H1 (cell line): ENCODE measurements around the gene CKLF. TPM values are rescaled to one million over a fixed set of nuclear protein-coding genes. Genes with fewer than 3 reads are reported as not detected.

Experiments
- CTCF ChIA-PET: fragments of 300-600 bp; sonication (Branson Sonifier 250); formaldehyde crosslinking; loops from one replicate; lab custom pipeline; 2021; ENCODE audit not compliant: partially characterized antibody; lab: Charles Lee
- POLR2A ChIA-PET: fragments of 300-600 bp; sonication (Branson Sonifier 250); formaldehyde crosslinking; loops from one replicate; lab custom pipeline; 2021; ENCODE audit warnings: inconsistent platforms; ENCODE audit not compliant: partially characterized antibody; lab: Charles Lee
- DNase-seq, 2 experiments: peaks; one replicate each; pipeline versions ENCODE4 v3.0.0 to v3.0.0-alpha.2; 2010 to 2022; ENCODE audit warnings: low spot score in 2 of 2, low read depth in 1 of 2, mixed read lengths in 1 of 2
- FAIRE-seq: peaks from 2 replicates; lab custom pipeline; 2011; peaks lifted over from hg19 to GRCh38; lab: Jason Lieb, UNC
- H2AFZ ChIP-seq: 2 replicates; pipeline ENCODE4 v1.8.1; 2012; ENCODE audit warnings: low read length, inconsistent platforms
- H2AK5ac ChIP-seq: 2 replicates; pipeline ENCODE4 v1.6.1; 2013; ENCODE audit warnings: low read depth, low read length
- H2BK120ac ChIP-seq: replicated peaks from 2 replicates; pipeline ENCODE3; 2013; ENCODE audit warnings: low read depth, low read length, inconsistent platforms
- H2BK12ac ChIP-seq: 2 replicates; pipeline ENCODE4 v1.6.1; 2013; ENCODE audit warnings: low read depth, low read length
- H2BK15ac ChIP-seq: 2 replicates; pipeline ENCODE4 v1.6.1; 2013; ENCODE audit warnings: low read length
- H2BK20ac ChIP-seq: 2 replicates; pipeline ENCODE4 v1.6.1; 2013; ENCODE audit warnings: low read length
- H2BK5ac ChIP-seq: 2 replicates; pipeline ENCODE4 v1.6.1; 2013; ENCODE audit warnings: low read depth, low read length
- H3K14ac ChIP-seq: 2 replicates; pipeline ENCODE4 v1.6.1; 2013; ENCODE audit warnings: inconsistent platforms; ENCODE audit not compliant: insufficient read length
- H3K18ac ChIP-seq: 2 replicates; pipeline ENCODE4 v1.6.1; 2013; ENCODE audit warnings: low read length; ENCODE audit errors: extremely low read depth
- H3K23ac ChIP-seq: 2 replicates; pipeline ENCODE4 v1.6.1; 2013; ENCODE audit warnings: inconsistent platforms; ENCODE audit not compliant: insufficient read length
- H3K23me2 ChIP-seq: 2 replicates; pipeline ENCODE4 v1.6.1; 2013; ENCODE audit warnings: low read depth, low read length
- H3K27ac ChIP-seq: 2 replicates; pipeline ENCODE4 v1.6.1; 2011; ENCODE audit warnings: low read depth, low read length, inconsistent platforms
- H3K27me3 ChIP-seq, 4 experiments: replicated peaks in 1 of 4; 1 replicate in 1 of 4; 2 replicates in 3 of 4; pipeline versions ENCODE4 v1.6.1 to v1.8.1; 2011 to 2013; ENCODE audit warnings: low read length in 3 of 4, mild to moderate bottlenecking in 3 of 4, inconsistent platforms in 2 of 4, mixed read lengths in 2 of 4, moderate library complexity in 1 of 4; ENCODE audit not compliant: control insufficient read depth in 3 of 4, insufficient read depth in 3 of 4; ENCODE audit errors: extremely low read depth in 1 of 4
- H3K36me3 ChIP-seq, 4 experiments: 2 replicates each; pipeline versions ENCODE4 v1.6.1 to v1.8.1; 2011 to 2013; ENCODE audit warnings: mild to moderate bottlenecking in 4 of 4, low read length in 3 of 4, moderate library complexity in 2 of 4, control low read depth in 1 of 4, inconsistent platforms in 1 of 4; ENCODE audit not compliant: insufficient read depth in 4 of 4, control insufficient read depth in 2 of 4
- H3K4ac ChIP-seq: replicated peaks from 2 replicates; pipeline ENCODE3; 2013; ENCODE audit warnings: low read length, low read depth, mixed read lengths, inconsistent platforms; ENCODE audit not compliant: insufficient read length
- H3K4me1 ChIP-seq, 4 experiments: replicated peaks in 1 of 4; 1 replicate in 1 of 4; 2 replicates in 3 of 4; pipeline versions ENCODE4 v1.6.1 to v1.8.1; 2011 to 2013; ENCODE audit warnings: low read length in 3 of 4, inconsistent platforms in 2 of 4, mixed read lengths in 1 of 4; ENCODE audit not compliant: insufficient read depth in 4 of 4, control insufficient read depth in 3 of 4
- H3K4me2 ChIP-seq, 2 experiments: 2 replicates each; pipeline versions ENCODE4 v1.6.1 to v1.8.1; 2011 to 2013; ENCODE audit warnings: low read depth in 2 of 2, low read length in 2 of 2, control low read depth in 1 of 2, inconsistent platforms in 1 of 2, mild to moderate bottlenecking in 1 of 2; ENCODE audit not compliant: insufficient read depth in 1 of 2
- H3K4me3 ChIP-seq, 4 experiments: fragments of 200-600, 300-600 bp in 1 of 4; sonication (generic), shearing (Covaris generic), sonication (Bioruptor Twin) in 1 of 4; 2 replicates each; pipeline versions ENCODE4 v1.5.1 to v1.8.1; 2011 to 2016; ENCODE audit warnings: low read length in 4 of 4, low read depth in 3 of 4, control low read depth in 2 of 4, inconsistent platforms in 2 of 4, mild to moderate bottlenecking in 2 of 4, mixed read lengths in 1 of 4, moderate library complexity in 1 of 4; ENCODE audit not compliant: insufficient read depth in 2 of 4; ENCODE audit errors: extremely low read depth in 1 of 4
- H3K56ac ChIP-seq: replicated peaks from 2 replicates; pipeline ENCODE3; 2013; ENCODE audit warnings: low read depth, mild to moderate bottlenecking, mixed read lengths, low read length, inconsistent platforms; ENCODE audit not compliant: insufficient read length
- H3K79me1 ChIP-seq: 2 replicates; pipeline ENCODE4 v1.6.1; 2013; ENCODE audit warnings: low read depth, low read length, control low read depth
- H3K79me2 ChIP-seq, 2 experiments: 2 replicates each; pipeline versions ENCODE4 v1.6.1 to v1.8.1; 2012 to 2013; ENCODE audit warnings: low read length in 2 of 2, mild to moderate bottlenecking in 2 of 2, inconsistent platforms in 1 of 2; ENCODE audit not compliant: insufficient read depth in 2 of 2, control insufficient read depth in 1 of 2
- H3K9ac ChIP-seq, 4 experiments: replicated peaks in 1 of 4; 1 replicate in 1 of 4; 2 replicates in 3 of 4; pipeline versions ENCODE4 v1.6.1 to v1.8.1; 2011 to 2013; ENCODE audit warnings: low read depth in 3 of 4, low read length in 3 of 4, control low read depth in 2 of 4, mild to moderate bottlenecking in 2 of 4, moderate library complexity in 2 of 4, inconsistent platforms in 1 of 4; ENCODE audit errors: extremely low read depth in 1 of 4
- H3K9me3 ChIP-seq, 2 experiments: 2 replicates each; pipeline versions ENCODE4 v1.6.1 to v1.8.1; 2012 to 2013; ENCODE audit warnings: mild to moderate bottlenecking in 2 of 2, moderate library complexity in 2 of 2, control low read depth in 1 of 2, inconsistent platforms in 1 of 2, low read depth in 1 of 2, low read length in 1 of 2, mixed read lengths in 1 of 2; ENCODE audit not compliant: insufficient read depth in 2 of 2
- H4K20me1 ChIP-seq, 2 experiments: replicated peaks in 1 of 2; 2 replicates each; pipeline versions ENCODE3 to v1.8.1; 2011 to 2013; ENCODE audit warnings: inconsistent platforms in 2 of 2, low read length in 2 of 2, mild to moderate bottlenecking in 1 of 2; ENCODE audit not compliant: insufficient read depth in 2 of 2, control insufficient read depth in 1 of 2
- H4K5ac ChIP-seq: 2 replicates; pipeline ENCODE4 v1.6.1; 2013; ENCODE audit warnings: low read length, low read depth, mixed read lengths, inconsistent platforms; ENCODE audit not compliant: insufficient read length
- H4K8ac ChIP-seq: 2 replicates; pipeline ENCODE4 v1.8.0; 2013; ENCODE audit warnings: mild to moderate bottlenecking, moderate library complexity, low read length, inconsistent platforms; ENCODE audit not compliant: insufficient read depth; ENCODE audit errors: extremely low read depth
- H4K91ac ChIP-seq: replicated peaks from 2 replicates; pipeline ENCODE3; 2013; ENCODE audit warnings: low read length, mixed read lengths, inconsistent platforms; ENCODE audit not compliant: insufficient read length
- CBX8 ChIP-seq: fragments of 300-800, 300-1000 bp; sonication (generic); IDR thresholded peaks from 2 replicates; pipeline ENCODE4 v1.7.1; 2016; ENCODE audit warnings: low read depth, low read length, borderline replicate concordance
- CHD2 ChIP-seq: IDR thresholded peaks from 2 replicates; pipeline ENCODE4 v1.6.1; 2012; ENCODE audit warnings: low read length, improper control_type of control experiment
- CTBP2 ChIP-seq: IDR thresholded peaks from 2 replicates; pipeline ENCODE4 v1.7.0; 2011; ENCODE audit warnings: borderline replicate concordance, mild to moderate bottlenecking, moderate library complexity, mixed read lengths, low read length; ENCODE audit not compliant: insufficient read depth, insufficient read length
- E2F6 ChIP-seq: IDR thresholded peaks from 2 replicates; pipeline ENCODE4 v1.6.1; 2012; ENCODE audit warnings: inconsistent platforms
- GTF2F1 ChIP-seq: IDR thresholded peaks from 2 replicates; pipeline ENCODE4 v1.6.1; 2012; ENCODE audit warnings: low read depth, low read length, improper control_type of control experiment, borderline replicate concordance
- HDAC2 ChIP-seq, 2 experiments: fragments of 300-600 bp in 1 of 2; sonication (generic) in 1 of 2; IDR thresholded peaks; 2 replicates each; pipeline ENCODE4 v1.6.1; 2011 to 2012; ENCODE audit warnings: low read depth in 2 of 2, low read length in 2 of 2, mild to moderate bottlenecking in 2 of 2, moderate library complexity in 2 of 2, borderline replicate concordance in 1 of 2, inconsistent platforms in 1 of 2
- NANOG ChIP-seq: IDR thresholded peaks from 2 replicates; pipeline ENCODE4 v1.6.1; 2011; ENCODE audit warnings: low read length, low read depth, mild to moderate bottlenecking, inconsistent platforms; ENCODE audit not compliant: insufficient read depth, poor library complexity, severe bottlenecking
- SP2 ChIP-seq: IDR thresholded peaks from 2 replicates; pipeline ENCODE4 v1.6.1; 2012; ENCODE audit warnings: mild to moderate bottlenecking, low read length, inconsistent platforms
- SP4 ChIP-seq: IDR thresholded peaks from 2 replicates; pipeline ENCODE4 v1.6.1; 2012; ENCODE audit warnings: low read length, inconsistent platforms
- WGBS, 2 experiments: shearing (Covaris generic) in 1 of 2; methylation state at CpG; one replicate each; pipeline versions ENCODE4 v1.1.6 to v1.1.7; 2013 to 2015; ENCODE audit warnings: low lambda C conversion rate in 2 of 2, mixed read lengths in 2 of 2, inconsistent platforms in 1 of 2, low coverage in 1 of 2, missing lambda C conversion rate in 1 of 2; ENCODE audit not compliant: insufficient replicate concordance in 2 of 2, insufficient coverage in 1 of 2, insufficient read length in 1 of 2; ENCODE audit errors: extremely low coverage in 1 of 2, missing lambda C conversion rate in 1 of 2; 5-methylcytosine and 5-hydroxymethylcytosine counted together
- polyA plus RNA-seq, 7 experiments: library from polyadenylated mRNA; depleted of rRNA in 3 of 7; stranded (reverse) in 5 of 7; unstranded in 2 of 7; fragments of >200 nt in 5 of 7; fragments of 200-250 nt in 2 of 7; gene quantifications; 1 replicate in 5 of 7; 2 replicates in 1 of 7; 4 replicates in 1 of 7; pipeline versions ENCODE4 v1.2.1 to v1.2.3, GENCODE V29; 2011 to 2013; ENCODE audit warnings: missing spikeins in 2 of 7, mixed read lengths in 2 of 7
- total RNA-seq: library from RNA; stranded (reverse); fragmentation: NEBNext Ultra II Directional; extraction: Animal tissue kit (Norgen Biotek cat#: 25700); gene quantifications from 2 replicates; pipeline ENCODE4 v1.2.1, GENCODE V29; 2021

Gene CKLF
- total and polyA plus RNA-seq, 2 of the 8 experiments (the other 6 are each of a cell fraction or from before 2014, with no cell fraction given), result 21.1 to 63.5 TPM

GRCh38 chr16:66547101-66547989 lies 5.0 kb upstream of the CKLF start:
- H2BK120ac ChIP-seq, result no peak overlapping the region
- DNase-seq (no peak), FAIRE-seq (no peak)
- H2BK20ac ChIP-seq, result no peak overlapping the region
- no peaks in the 10 kb centered on the region for H3K36me3 ChIP-seq
- no peak overlapping the region for H2BK12ac ChIP-seq
- H3K27ac ChIP-seq, result no peak overlapping the region
- no peak overlapping the region for H4K8ac ChIP-seq
- no peak overlapping the region for H3K4me3 ChIP-seq
- H3K23ac ChIP-seq, result no peak overlapping the region
- CTCF ChIA-PET, result interaction anchor here (0.7 to 2.5 kb wide), 8 partner anchors 11 to 141 kb away, joined by 3 to 12 read pairs (median 4); no protein-coding TSS in a partner anchor
- H3K4me2 ChIP-seq, result no peak overlapping the region
- H3K9me3 ChIP-seq, result no peaks in the 10 kb centered on the region
- H3K9ac ChIP-seq, result no peak overlapping the region
- H3K4me1 ChIP-seq, result peaks cover 2 to 11% (median 5%) of the 10 kb centered on the region in 4 experiments; a peak in 6 of 7 replicates
- no peak overlapping the region for H2BK15ac ChIP-seq
- WGBS, 2 experiments, result 94% methylated on average over 5 of the region's 5 CpGs; no CpG with 5 or more reads in 1 of the 2 experiments
- H4K5ac ChIP-seq, result no peak overlapping the region
- no peak overlapping the region for H3K4ac ChIP-seq
- POLR2A ChIA-PET, result interaction anchor here (1.1 kb wide), 1 partner anchor 35 kb away, joined by 4 read pairs; no protein-coding TSS in a partner anchor
- H3K79me1 ChIP-seq, result no peaks in the 10 kb centered on the region
- H3K56ac ChIP-seq, result no peak overlapping the region
- H3K14ac ChIP-seq, result no peak overlapping the region
- H2AK5ac ChIP-seq, result no peak overlapping the region
- H3K23me2 ChIP-seq, result peaks cover 11% of the 10 kb centered on the region
- H2BK5ac ChIP-seq, result no peak overlapping the region
- no peaks in the 10 kb centered on the region for H3K79me2 ChIP-seq
- H2AFZ ChIP-seq, result no peak overlapping the region
- no peak overlapping the region for H4K91ac ChIP-seq
- no peaks in the 10 kb centered on the region for H4K20me1 ChIP-seq
- no peak overlapping the region for H3K18ac ChIP-seq
- peaks cover 0 to 8% (median 2%) of the 10 kb centered on the region in 4 experiments; a peak in 2 of 7 replicates for H3K27me3 ChIP-seq
- TF ChIP-seq HDAC2 (IDR thresholded peaks at IDR 0.05; ENCODE audit: borderline replicate concordance in 1 of 2, low read depth in 2 of 2, low read length in 2 of 2) (no peak), SP2 (no peak), CBX8 (no peak), CTBP2 (no peak), CHD2 (no peak), NANOG (no peak), SP4 (no peak), GTF2F1 (no peak), E2F6 (no peak)
